ENCODE results near the gene RIPK1.
"Not testable (repeated sequence)": the region's sequence is repeated elsewhere in the genome, so short reads cannot be mapped to it uniquely, and the experiment has no call there.

Gene RIPK1

DNA sequence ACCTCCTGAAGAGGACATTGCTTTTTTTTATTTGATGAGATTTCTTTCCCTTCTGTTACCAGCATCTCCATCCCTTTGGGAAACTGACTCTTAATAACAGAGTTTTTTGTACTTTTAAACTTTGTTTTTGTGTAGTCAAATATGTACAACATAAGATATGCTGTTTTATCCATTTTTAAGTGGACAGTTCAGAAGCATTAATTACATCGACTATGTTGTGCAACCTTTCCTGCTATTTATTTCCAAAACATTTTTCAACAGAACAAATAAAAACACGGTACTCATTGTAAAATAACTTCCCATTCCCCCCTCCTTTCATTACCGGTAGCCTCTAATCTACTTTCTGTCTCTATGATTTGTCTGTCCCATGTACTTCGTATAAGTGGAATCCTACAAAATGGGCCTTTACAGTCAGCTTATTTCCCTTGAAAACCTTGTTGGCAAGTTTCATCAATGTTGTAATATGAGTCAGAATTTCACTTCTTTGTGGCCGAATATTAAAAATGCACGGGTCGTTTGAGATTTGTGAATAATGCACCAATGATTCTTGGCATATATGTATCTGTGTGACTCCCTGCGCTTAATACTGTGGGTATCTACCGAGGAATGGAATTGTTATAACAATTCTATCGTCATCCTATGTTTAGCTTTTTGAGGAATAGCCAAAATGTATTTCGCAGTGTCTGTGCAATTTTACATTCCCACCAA, 11.1 kb upstream of the RIPK1 start:
- TF ChIP-seq POLR2A (IDR thresholded peaks at IDR 0.05; ENCODE audit: low read depth, low read length): no peak
- no peak for DNase-seq (ENCODE audit: insufficient read length, low spot score)
- no peak for FAIRE-seq

DNA sequence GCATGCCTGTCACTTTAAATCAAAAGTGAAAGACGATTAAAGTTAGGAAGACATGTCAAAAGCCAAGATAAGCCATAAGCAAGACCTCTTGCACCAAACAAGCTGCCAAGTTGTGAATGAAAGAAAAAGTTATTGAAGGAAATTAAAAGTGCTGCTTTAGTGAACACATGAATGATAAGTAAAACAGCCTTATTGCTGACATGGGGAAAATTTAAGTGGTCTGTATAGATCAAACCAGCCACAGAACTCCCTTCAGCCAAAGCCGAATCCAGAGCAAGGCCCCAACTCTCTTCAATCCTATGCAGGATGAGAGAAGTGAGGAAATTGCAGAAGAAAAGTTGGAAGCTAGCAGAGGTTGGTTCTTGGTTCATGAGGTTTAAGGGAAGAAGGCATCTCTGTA, 9.3 kb upstream of the RIPK1 start:
- DNase-seq (ENCODE audit: insufficient read length, low spot score) (no peak), FAIRE-seq (no peak)
- TF ChIP-seq POLR2A (IDR thresholded peaks at IDR 0.05; ENCODE audit: low read depth, low read length): no peak

DNA sequence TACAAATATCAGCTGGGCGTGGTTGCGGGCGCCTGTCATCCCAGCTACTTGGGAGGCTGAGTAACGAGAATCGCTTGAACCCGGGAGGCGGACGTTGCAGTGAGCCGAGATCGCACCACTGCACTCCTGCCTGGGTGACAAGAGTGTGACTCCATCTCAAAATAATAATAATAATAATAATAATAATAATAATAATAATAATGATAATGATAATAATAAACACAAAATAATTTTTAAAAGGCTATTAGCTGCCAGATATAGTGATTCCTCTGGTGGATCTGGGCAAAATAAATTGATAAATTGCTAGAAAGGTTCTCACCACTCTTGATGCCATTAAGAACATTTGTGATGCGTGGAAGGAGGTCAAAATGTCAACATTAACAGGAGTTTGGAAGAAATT, 8.2 kb upstream of the RIPK1 start:
- not testable (repeated sequence) for FAIRE-seq; DNase-seq (ENCODE audit: insufficient read length, low spot score)

DNA sequence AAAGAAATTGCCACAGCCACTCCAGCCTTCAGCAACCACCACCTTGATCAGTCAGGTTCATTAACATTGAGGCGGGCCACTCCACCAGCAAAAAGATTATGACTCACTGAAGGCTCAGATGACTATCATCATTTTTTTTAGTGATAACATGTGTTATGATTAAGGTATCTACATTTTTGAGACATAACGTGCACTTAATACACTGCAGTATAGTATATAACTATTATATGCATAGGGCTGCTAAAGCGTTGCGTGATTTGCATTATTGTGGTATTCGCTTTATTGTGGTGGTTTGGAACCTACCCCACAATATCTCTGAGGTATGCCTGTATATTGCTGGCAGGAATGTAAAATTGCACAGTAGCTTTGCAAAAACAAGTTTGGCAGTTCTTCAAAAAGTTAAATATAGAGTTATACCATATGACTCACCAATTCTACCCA, 6.8 kb upstream of the RIPK1 start:
- FAIRE-seq (no peak), DNase-seq (ENCODE audit: insufficient read length, low spot score) (peak; percentile 29)
- TF ChIP-seq POLR2A (IDR thresholded peaks at IDR 0.05; ENCODE audit: low read depth, low read length): no peak

DNA sequence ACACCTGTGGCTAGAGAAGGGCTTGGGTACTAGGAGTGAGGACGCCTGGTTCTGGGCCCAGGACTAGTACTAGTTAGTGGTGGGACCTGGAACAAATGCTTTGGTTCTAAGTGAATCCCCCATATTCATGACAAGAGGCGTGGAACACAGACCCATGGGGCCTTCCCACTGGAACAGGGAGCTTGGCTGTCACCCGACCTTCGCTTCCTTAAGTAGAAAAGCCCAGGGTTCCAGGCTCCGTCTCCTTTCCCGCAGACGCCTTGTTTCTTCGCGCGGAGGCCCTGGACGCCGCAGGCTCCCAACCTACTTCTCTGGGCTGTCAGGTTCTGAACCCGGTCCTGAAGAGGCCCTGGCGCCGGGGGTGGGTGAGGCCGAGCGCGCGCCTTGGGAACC, 5.0 kb upstream of the RIPK1 start:
- FAIRE-seq: not testable (repeated sequence)

DNA sequence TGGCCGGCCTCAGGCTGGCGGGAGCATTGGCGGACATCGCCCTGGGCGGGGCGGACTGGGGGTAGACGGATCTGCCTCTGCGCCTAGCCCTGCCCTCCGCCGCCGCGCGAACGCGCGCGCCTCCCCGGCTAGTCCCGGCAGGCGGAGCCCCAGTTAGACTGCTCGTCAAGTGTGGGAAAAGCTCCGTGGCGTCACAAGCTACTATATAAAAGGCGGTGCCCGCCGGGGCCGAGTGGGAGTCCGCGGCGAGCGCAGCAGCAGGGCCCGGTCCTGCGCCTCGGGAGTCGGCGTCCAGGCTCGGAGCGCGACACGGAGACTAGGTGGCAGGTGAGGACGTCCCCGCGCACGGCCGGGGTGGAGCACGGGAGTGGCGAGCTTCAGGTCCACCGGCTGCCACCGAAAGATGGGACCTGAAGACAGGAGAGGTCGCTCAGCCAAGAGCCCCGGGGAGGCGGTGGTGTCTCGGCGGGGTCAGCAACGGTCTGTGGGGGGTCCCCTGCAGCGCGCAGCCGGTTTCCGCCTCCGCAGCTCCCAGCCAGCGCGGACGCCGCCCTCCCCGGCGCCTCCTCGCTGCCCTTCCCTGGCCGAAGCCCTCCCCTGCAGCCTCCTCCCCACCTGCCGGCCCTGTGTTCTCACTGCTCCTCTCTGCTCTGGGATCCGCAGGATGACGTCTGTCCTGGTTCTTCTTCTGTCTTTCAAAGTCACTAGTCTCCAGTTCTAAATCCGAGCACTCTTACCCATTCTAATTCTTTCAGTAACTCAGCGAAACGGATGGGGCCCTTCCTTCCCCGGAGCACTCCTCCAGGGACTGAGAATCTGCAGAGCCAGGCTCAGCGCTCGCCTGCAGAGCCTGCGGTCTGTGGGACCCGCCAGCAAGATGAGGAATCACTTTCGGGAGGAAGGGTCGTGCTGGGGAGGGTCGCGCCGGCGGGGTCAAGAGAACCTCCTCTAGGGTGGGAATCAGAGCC, 4.3 kb upstream of the RIPK1 start:
- DNase-seq (ENCODE audit: insufficient read length, low spot score) (peak; percentile 89), FAIRE-seq (no peak)
- TF ChIP-seq POLR2A (IDR thresholded peaks at IDR 0.05; ENCODE audit: low read depth, low read length): peak; percentile 92

More for the DNA sequence above, 5.0 kb upstream of the RIPK1 start:
- DNase-seq (ENCODE audit: insufficient read length, low spot score): not testable (repeated sequence)

DNA sequence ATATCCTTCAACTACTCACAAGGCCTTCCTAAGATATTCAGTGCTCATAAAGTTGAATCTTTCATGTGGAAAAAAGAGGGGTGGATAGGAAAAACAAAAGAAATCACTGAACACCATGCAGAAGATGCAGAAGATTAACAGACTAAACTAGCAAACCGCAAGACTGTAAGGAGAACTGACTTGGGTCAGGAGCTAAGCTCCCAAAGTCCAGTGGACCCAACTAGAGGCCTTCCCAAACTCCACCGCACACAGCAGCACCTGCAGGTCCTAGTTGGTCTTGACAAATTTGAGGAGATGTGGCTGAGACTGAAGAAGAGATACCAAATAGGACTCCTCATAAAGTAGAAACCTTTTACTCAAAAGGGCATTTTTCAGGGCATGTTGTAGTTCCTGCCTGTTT, 3.3 kb downstream of the RIPK1 start:
- FAIRE-seq: no peak
- no peak for TF ChIP-seq POLR2A (IDR thresholded peaks at IDR 0.05; ENCODE audit: low read depth, low read length)
- DNase-seq (ENCODE audit: insufficient read length, low spot score): no peak

DNA sequence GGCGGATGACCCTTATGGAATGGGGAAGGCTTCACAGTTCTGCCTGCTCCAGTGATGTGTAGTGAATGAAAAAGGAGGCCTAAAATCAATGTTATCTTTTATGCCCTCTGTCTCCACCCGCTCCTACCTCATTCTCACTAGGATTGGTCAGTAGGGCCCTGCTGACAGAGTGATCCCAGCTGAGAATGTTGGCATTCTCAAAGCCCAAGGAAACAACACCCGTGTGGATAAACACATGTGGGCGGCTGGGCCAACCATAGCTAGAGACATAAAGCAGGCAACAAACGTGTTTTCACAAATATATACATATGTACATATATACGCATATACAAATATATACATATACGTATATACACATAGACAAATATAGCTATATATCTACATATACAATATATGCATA, 4.5 kb downstream of the RIPK1 start:
- no peak for FAIRE-seq
- no peak for TF ChIP-seq POLR2A (IDR thresholded peaks at IDR 0.05; ENCODE audit: low read depth, low read length)
- DNase-seq (ENCODE audit: insufficient read length, low spot score): no peak

DNA sequence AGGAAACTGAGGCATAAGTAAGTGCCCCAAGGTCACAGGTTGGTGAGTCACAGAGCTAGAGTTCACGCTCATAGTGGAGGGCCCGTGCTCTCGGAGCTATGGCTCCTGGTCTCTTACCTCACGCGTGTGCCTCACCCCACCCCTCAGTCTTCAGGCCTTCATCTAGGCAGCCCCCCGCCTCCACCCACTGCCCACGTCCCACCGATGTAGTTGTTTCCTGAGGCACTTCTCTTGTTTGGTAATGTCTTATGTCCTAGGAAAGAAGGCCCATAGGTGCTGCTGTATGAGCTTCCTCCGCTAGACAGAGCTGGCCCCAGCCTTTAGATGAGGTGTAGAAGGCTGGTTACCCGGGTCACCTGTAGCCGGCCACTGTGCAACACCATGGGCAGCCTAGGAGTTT, 5.1 kb downstream of the RIPK1 start:
- DNase-seq (ENCODE audit: insufficient read length, low spot score) (no peak), FAIRE-seq (no peak)
- no peak for TF ChIP-seq POLR2A (IDR thresholded peaks at IDR 0.05; ENCODE audit: low read depth, low read length)

DNA sequence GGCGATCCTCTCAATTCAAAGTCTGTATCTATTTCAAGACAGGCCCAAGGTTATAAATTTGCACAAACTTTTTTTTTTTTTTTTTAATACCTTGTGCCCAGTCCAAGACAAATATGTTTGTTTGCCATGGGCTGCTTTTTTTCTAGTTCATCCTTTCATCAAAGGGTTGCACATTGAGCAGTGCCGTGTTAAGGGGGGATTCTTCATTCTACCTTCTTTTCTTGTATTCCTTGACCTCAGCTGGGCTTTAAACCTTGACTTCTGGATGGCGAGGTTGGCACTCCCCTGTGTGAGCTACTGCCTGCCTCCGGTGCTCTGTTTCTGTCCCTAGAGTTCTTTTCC, 7.4 kb downstream of the RIPK1 start:
- TF ChIP-seq POLR2A (IDR thresholded peaks at IDR 0.05; ENCODE audit: low read depth, low read length): no peak
- FAIRE-seq: no peak
- no peak for DNase-seq (ENCODE audit: insufficient read length, low spot score)

DNA sequence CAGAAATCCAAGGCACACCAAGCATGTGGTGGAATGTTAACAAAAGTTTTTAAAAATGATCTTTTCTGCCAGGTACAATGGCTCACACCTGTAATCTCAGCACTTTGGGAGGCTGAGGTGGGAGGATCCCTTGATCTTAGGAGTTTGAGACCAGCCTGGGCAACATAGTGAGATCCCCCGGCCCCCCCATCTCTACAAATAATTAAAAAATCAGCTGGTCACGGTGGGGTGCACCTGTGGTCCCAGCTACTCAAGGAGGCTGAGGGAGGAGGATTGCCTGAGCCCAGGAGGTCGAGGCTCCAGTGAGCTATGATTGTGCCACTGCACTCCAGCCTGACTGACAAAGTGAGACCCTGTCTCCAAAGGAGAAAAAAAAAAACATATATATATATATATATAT, 8.0 kb downstream of the RIPK1 start:
- no peak for TF ChIP-seq POLR2A (IDR thresholded peaks at IDR 0.05; ENCODE audit: low read depth, low read length)
- DNase-seq (ENCODE audit: insufficient read length, low spot score): no peak
- FAIRE-seq: no peak

DNA sequence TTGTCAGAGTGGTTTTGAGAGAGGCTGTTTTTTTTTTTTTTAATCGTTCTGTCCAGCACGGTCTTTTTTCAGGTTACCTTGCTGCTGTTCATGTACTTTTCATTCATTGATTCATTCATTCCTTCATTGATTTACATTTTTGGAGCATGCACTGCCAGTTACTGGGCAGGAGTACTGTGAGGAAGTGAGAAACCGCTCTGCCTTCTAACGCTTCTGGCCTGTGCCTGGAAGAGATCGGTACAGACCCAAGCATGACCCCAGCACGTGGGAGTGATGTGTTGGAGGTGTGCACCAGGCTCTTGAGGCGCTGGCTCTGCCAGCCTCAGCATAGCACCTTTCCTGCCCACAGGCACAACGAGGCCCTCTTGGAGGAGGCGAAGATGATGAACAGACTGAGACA, 9.1 kb downstream of the RIPK1 start:
- no peak for TF ChIP-seq POLR2A (IDR thresholded peaks at IDR 0.05; ENCODE audit: low read depth, low read length)
- FAIRE-seq (no peak), DNase-seq (ENCODE audit: insufficient read length, low spot score) (no peak)

DNA sequence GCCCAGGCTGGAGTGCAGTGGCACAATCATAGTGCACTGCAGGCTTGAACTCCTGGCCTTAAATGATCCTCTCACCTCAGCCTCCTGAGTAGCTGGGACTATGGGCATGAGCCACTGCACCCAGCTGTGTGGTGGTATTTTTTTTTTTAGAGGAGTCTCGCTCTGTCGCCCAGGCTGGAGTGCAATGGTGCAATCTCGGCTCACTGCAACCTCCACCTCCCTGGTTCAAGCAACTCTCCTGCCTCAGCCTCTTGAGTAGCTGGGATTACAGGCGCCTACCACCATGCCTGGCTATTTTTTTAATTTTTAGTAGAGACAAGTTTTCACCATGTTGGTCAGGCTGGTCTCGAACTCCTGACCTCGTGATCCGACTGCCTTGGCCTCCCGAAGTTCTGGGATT, 10.7 kb downstream of the RIPK1 start:
- DNase-seq (ENCODE audit: insufficient read length, low spot score); FAIRE-seq: not testable (repeated sequence)

DNA sequence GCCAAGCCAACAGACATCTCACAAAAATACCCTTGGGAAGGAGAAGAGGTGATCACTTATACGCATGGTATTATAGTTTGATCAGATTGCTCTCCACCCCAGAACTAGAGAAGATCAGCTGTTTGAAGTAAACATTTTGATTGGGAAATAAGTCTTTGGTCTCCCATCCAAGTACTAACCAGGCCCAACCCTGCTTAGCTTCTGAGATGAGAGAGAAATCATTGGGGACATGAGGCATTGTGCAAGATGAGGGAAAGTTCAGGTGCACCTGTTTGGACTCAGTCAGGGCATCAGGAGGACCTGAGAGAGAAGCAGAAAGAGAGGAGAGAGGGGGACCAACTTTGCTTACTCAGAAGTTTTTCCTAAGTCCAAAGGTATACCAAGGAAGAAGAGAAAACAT, 11.4 kb downstream of the RIPK1 start:
- no peak for TF ChIP-seq POLR2A (IDR thresholded peaks at IDR 0.05; ENCODE audit: low read depth, low read length)
- FAIRE-seq (no peak), DNase-seq (ENCODE audit: insufficient read length, low spot score) (no peak)

DNA sequence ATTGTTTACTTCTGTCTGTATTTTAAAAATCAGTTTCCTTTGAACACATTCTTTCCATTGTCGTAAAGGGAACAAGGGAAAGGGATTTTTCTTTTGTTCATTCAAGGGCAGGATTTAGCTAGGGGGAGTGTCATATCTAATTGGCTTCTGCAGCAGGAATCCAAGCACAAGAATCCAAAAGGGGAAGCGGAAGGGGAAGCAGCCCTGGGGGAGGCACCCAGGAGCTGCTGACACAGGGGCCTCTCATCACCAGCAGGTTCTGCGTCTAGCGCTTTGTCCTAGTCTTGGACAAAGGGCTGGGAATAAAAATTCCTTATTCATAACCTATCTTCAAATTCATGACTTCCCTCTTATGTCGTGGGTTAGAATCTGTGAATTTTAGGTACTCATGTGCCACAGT, 13.7 kb downstream of the RIPK1 start:
- FAIRE-seq: no peak

More for the DNA sequence above, 13.7 kb downstream of the RIPK1 start:
- TF ChIP-seq POLR2A (IDR thresholded peaks at IDR 0.05; ENCODE audit: low read depth, low read length): no peak
- no peak for DNase-seq (ENCODE audit: insufficient read length, low spot score)
